Activated T-helper 2 cell treated with anti-CD3 and anti-CD28 coated beads, Interferon-gamma antibody, Interleukin-2, Interleukin-4, amounts not matched to agents 10 μg/mL and 5 μg/mL and 100 μg/mL, durations not matched to agents 14 hours and 24 hours and 36 hours (primary cell): ENCODE results near the gene TLE3. TPM values are rescaled to one million over a fixed set of nuclear protein-coding genes. Genes with fewer than 3 reads are reported as not detected.

Experiments
- DNase-seq: peaks from one replicate; pipeline ENCODE4 v3.0.0; 2021; ENCODE audit warnings: low spot score
- H3K27ac Mint-ChIP-seq: one replicate; pipeline ENCODE4 v1.8.0; 2021; ENCODE audit warnings: mixed read lengths
- H3K27me3 Mint-ChIP-seq: one replicate; pipeline ENCODE4 v1.8.0; 2021; ENCODE audit warnings: low read depth, mixed read lengths
- H3K36me3 Mint-ChIP-seq: one replicate; pipeline ENCODE4 v1.8.0; 2021; ENCODE audit warnings: low read depth, mixed read lengths
- H3K4me1 Mint-ChIP-seq: one replicate; pipeline ENCODE4 v1.8.0; 2021; ENCODE audit warnings: low read depth, mixed read lengths
- H3K4me3 Mint-ChIP-seq: one replicate; pipeline ENCODE4 v1.8.0; 2021; ENCODE audit warnings: low read depth, mild to moderate bottlenecking, moderate library complexity, mixed read lengths
- H3K9me3 Mint-ChIP-seq: one replicate; pipeline ENCODE4 v1.8.0; 2021; ENCODE audit warnings: mixed read lengths
- intact Hi-C: fragments of 100-400 bp; cut with micrococcal nuclease; formaldehyde crosslinking; loops from one replicate; pipeline ENCODE4 v1.15.1; 2023
- total RNA-seq: library from RNA; stranded (reverse); gene quantifications from 2 replicates; pipeline ENCODE4 v1.2.3, GENCODE V29; 2022

The TLE3 gene
- total RNA-seq, 1 donor from 2014 or later: 102 TPM

DNA sequence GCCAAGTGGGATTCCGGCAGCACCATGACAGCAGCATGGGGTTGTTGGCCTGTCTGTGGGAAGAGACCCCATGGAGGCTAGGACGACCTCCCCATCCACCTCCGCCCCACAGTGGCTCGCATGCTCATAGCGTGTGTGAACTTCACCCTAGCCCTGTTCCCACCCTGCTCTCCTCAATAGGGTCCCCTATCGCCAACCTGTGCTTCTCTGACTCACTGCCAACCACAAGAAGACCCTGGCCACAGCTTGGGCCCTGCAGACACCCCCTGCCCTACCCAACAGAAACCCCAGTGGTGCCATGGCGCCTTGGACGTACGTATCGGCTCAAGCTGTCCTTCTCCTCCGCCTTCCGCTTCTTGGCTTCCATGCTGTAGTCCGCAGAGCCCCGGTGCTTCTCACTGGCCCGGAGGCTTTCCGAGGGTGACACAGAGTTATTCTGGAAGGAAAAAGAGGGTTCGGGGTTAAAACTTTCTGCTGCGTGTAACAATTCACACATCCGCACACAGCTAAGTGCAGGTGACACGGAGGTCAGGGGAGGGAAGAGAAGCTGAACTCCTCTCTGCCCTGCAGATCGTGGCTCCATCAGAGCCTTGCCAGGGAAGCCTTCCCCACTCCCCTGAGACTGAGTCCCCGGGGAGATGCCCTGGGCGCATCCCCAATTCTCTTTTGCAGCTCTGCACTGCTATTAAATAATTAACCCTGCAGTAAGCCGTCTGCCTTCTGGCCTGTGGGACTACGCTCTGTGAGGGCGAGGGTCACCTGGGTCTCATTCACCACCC, 37.3 kb downstream of the TLE3 start:
- no peak for DNase-seq
- Mint-ChIP-seq H3K36me3 (peaks cover 66% of the 10 kb centered on the region), H3K27me3 (no peaks in the 10 kb centered on the region)

DNA sequence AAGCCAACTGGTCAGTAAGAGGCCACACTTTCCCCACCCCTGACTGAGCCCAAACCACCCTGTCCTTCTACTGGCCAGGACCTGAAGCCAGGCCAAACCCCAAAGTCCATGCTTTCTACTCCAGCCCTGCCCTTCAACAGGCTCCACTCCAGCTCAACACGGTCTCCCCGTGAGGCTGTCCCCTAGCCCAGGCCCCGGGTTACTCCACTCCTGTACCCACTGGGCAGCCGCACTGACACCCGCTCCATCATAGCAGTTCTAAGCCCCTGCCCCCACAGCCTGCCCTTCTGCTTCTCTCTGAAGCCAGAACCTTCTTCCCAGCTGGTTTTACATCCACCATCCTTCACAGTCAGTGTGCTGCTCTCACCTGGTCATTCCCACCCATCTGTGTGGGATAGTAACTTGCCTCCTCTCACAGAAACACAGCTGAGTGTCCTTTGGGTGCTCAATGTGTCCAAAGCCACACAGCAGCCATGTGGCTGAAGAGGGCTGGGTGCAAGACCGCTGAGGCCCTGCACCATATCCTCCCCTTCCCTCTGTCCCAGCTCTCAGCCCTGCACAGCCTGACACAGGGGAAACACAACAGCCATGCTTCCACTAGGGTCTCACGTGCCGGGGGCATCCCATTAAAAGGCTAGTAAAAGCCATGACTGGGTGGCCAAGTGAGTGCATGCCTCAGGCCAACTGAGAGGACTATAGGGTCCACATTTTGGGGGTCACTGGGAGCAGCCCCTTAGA, 38.1 kb downstream of the TLE3 start:
- DNase-seq: no peak
- H3K27me3 Mint-ChIP-seq: no peaks in the 10 kb centered on the region
- H3K4me3 Mint-ChIP-seq: no peak overlapping the region
- H3K36me3 Mint-ChIP-seq: peaks cover 70% of the 10 kb centered on the region
- H3K9me3 Mint-ChIP-seq: no peaks in the 10 kb centered on the region
- no peak overlapping the region for H3K27ac Mint-ChIP-seq
- intact Hi-C loops: no loop called here
- no peaks in the 10 kb centered on the region for H3K4me1 Mint-ChIP-seq

More for the DNA sequence above, 37.3 kb downstream of the TLE3 start:
- intact Hi-C loops: no loop called here
- Mint-ChIP-seq H3K27ac (no peak overlapping the region), H3K4me3 (no peak overlapping the region), H3K9me3 (no peaks in the 10 kb centered on the region), H3K4me1 (no peaks in the 10 kb centered on the region)

DNA sequence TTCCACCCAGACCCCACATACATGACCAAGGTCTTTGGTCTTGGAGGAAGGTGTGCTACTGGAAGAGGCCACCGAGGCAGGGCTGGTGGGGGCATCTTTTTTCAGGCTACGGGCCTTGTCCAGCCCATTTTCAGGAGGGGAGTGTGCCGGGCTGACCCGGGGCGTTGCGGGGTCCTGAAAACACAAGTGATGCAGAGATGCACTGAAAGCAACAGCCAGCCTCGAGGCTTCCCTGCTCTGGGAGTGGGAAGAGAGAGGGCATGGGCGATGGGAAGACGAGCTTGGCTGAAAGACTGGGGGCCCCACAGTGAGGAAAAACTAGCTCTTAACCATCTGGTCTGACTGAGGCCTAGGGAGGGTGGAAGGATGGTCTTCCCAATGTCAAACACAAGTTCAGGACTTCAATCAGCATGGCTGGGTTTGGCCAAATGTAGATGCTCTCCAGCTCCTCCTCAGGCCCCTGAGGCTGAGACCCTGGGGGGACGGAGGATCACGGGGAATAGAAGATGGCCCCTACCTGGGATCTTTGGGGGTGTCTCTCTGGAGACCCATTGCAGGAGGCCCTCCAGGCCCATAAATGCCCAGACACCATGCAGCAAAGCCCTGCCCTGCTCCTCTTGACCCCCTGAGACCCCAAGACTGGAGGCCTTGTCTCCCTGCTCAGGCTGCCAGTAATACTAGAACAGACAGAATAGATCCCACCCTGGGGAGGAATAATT, 38.9 kb downstream of the TLE3 start:
- Mint-ChIP-seq H3K4me3 (no peak overlapping the region), H3K27me3 (no peaks in the 10 kb centered on the region), H3K36me3 (peaks cover 74% of the 10 kb centered on the region), H3K27ac (no peak overlapping the region), H3K4me1 (no peaks in the 10 kb centered on the region), H3K9me3 (no peaks in the 10 kb centered on the region)
- no peak for DNase-seq
- intact Hi-C loops: no loop called here

DNA sequence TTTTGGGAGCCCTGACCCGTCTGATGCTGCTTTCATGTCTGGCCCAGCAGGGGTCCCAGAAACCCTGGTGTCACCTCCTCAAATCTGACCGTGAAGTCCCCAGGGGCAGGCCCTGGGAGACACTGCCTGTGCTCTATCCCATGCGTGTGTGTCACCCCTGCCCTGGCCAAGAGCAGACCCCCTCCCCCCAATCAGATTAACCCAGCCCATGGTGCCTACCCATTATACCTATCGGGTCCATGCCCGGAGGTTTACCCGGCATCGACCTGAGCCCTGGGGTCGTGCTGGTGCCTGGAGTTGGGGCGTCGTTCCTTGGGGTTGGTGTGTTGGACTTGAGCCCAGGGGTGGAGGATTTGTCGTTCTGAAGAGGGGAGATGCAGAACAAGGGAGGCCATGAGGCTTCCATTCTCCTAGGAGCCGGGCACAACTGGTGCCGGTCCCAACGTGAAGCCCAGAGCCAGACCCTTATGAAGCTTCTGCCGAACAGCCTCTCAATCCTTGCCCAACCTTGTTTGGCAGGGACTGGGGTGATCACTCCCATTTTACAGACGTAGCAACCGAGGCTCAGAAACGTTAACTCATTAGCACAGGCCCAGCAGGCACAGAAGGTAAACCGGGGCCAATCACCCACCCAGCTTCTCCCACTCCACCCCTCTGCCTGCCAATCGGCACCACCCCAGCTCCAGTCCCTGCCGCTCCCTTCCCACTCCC, 39.6 kb downstream of the TLE3 start:
- DNase-seq: no peak
- Mint-ChIP-seq H3K4me1 (no peaks in the 10 kb centered on the region), H3K27ac (no peak overlapping the region), H3K27me3 (no peaks in the 10 kb centered on the region), H3K4me3 (no peak overlapping the region), H3K9me3 (no peaks in the 10 kb centered on the region), H3K36me3 (peaks cover 74% of the 10 kb centered on the region)
- intact Hi-C loops: no loop called here

DNA sequence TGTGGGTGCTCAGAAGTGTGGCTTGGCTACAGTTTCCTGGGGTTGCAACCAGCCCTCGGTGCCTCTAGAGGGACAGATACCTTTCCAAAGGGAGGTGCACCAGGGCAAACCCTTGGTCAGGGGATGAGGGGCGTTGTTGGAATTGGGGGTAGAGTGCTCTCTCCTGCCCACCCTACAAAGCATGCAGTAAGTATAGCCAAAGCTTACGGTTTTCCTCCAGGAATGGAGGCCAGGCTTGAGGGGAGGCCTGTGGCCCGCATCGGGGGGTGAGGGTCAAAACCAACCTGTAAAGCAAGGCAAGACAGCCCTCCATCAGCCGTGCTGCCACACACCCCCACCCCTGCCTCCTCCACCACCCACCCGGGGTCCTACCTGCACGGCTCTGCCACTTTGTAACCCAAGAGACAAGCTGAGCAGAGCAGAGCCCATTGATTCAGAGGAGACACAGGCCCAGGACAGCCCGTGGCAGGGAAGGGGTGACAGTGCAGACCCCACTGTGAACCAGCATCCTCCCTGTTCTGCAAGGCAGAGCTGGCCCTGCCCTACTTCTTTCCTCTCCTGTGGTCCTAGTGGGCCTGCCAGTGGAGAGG, 41.5 kb downstream of the TLE3 start:
- intact Hi-C loops: no loop called here
- no peak for DNase-seq
- Mint-ChIP-seq H3K27me3 (no peaks in the 10 kb centered on the region), H3K4me3 (no peak overlapping the region), H3K4me1 (no peaks in the 10 kb centered on the region), H3K27ac (no peak overlapping the region), H3K9me3 (no peaks in the 10 kb centered on the region), H3K36me3 (peaks cover 76% of the 10 kb centered on the region)

DNA sequence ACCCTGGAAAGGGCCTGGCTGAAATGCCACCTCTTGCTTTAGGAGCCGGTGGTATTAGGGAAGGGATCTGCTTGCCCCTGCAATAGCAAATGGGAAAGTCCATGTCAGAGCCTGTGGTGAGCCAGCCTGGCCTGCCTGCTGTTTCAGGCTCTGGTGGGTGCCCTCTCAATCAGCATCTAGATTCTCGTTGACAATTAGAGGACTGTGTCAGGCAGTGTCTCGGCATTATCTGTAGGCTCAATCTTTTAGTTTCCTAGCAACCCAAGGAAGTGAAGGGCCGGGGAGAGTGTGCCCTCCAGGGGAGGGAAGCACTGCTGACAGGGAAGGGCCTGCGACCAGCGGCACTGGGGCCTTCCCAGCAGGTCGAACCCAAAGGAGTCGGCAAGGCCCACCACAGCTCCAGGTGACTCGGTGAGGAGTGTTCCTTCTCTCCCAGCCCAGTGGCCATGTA, 42.1 kb downstream of the TLE3 start:
- Mint-ChIP-seq H3K4me3 (no peak overlapping the region), H3K27ac (no peak overlapping the region), H3K9me3 (no peaks in the 10 kb centered on the region), H3K36me3 (peaks cover 76% of the 10 kb centered on the region), H3K27me3 (no peaks in the 10 kb centered on the region), H3K4me1 (no peaks in the 10 kb centered on the region)
- no peak for DNase-seq
- intact Hi-C loops: no loop called here

DNA sequence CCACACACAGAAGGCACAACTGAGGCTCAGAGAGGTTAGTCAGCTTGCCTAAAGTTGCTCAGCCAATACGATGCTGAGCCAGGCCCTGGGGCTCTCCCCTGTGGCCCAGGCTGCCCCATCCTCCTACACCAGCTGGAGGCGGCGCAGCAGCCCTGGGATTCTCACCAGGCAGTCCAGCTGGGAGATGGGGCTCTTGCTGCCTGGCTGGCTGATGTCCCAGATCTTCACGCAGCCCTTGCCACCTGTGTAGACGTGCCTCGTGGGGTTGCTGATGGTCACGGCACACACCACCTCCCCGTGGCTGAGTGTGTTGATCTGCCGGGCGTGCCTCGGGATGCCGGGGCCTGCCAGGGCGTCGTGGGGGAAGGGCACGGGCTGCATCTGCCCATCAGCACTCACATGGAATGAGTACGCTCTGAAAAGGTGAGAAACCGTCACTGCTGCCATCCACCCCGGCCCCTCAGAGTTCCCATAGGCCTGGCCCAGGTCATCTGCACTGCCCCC, 42.8 kb downstream of the TLE3 start:
- intact Hi-C loops: no loop called here
- Mint-ChIP-seq H3K4me3 (no peak overlapping the region), H3K36me3 (peaks cover 78% of the 10 kb centered on the region), H3K9me3 (no peaks in the 10 kb centered on the region), H3K27ac (no peak overlapping the region), H3K27me3 (no peaks in the 10 kb centered on the region), H3K4me1 (no peaks in the 10 kb centered on the region)
- no peak for DNase-seq

DNA sequence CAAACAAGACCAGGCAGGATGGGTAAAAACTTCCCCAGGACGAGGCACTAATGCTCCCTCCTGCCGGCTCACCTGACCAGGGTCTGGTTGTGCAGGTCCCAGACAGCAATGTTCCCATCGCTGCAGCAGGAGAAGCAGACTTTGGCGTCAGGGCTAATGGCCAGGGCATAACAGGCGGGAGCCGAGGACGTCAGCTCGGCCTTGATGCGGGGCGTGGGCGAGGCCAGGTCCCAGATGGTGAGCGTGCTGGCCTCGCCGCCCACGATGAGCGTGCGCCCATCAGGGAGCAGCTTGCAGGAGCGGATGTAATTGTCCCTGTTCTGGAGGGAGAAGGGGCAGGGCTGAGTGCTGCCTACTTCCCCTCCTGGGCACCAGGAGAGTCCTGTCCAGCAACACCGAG, 43.4 kb downstream of the TLE3 start:
- no peak overlapping the region for H3K4me3 Mint-ChIP-seq
- no peak overlapping the region for H3K27ac Mint-ChIP-seq

DNA sequence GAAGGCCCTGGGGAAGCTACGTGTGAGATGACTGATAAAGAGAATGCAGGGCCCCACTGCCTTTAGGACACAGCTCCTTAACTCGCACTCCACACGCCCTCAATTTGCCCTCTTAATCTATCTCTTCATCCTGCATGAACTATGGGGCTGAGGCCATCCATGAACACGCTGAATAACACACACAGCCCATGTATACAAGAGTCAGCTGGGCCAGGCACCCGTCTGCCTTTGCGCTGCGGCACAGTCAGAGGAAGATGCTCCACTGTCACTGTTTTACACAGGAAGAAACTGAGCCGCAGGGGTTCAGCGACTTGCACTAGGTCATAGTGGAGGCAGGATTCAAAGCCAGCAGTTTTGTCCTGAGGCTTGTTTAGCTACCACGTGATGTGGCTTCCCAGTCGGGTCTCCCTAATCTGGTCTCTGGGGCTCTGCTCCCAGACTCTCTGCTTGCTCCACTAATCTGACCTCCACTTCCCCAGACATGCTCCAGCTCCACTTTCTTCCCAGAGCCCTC, 43.9 kb downstream of the TLE3 start:
- H3K27me3 Mint-ChIP-seq: no peaks in the 10 kb centered on the region
- no peaks in the 10 kb centered on the region for H3K9me3 Mint-ChIP-seq
- peaks cover 78% of the 10 kb centered on the region for H3K36me3 Mint-ChIP-seq
- DNase-seq: no peak
- intact Hi-C loops: no loop called here
- H3K4me3 Mint-ChIP-seq: no peak overlapping the region
- no peaks in the 10 kb centered on the region for H3K4me1 Mint-ChIP-seq
- H3K27ac Mint-ChIP-seq: no peak overlapping the region

More for the DNA sequence above, 43.4 kb downstream of the TLE3 start:
- H3K36me3 Mint-ChIP-seq: peaks cover 78% of the 10 kb centered on the region
- no peaks in the 10 kb centered on the region for H3K27me3 Mint-ChIP-seq
- intact Hi-C loops: no loop called here
- DNase-seq: no peak
- H3K9me3 Mint-ChIP-seq: no peaks in the 10 kb centered on the region
- no peaks in the 10 kb centered on the region for H3K4me1 Mint-ChIP-seq

DNA sequence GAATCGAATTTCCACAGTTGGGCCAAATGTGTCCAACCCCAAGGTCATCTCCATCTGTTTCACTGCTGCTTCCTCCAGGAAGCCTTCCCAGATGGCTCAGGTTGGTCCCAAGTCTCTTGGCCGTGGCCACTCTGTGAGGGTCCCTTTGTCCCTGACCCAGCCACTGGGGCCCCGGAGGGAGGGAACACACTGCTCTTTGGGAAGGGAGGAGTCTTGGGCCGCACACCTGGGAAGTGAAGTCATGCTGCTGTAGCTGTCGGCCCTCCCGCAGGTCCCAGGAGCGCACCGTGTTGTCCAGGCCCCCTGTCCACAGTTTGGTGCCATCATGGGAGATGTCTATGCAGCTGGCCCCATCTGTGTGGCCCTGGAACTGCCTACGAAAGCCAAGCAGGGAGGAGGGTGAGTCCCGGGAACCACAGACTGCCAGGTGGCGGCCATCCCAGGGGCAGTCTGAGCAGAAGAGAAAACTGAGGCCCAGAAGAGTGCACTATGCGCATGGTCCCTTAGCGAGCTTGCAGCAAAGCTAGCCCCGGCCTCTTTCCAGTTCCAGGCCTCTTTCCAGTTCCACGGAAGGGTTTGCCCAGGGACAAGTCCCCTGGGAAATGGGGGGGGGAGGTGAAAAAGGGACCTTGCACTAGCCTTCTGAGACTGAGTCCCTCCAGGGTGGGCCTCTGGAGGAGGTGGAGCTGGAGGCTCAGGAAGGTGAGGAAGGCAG, 44.6 kb downstream of the TLE3 start:
- Mint-ChIP-seq H3K36me3 (peaks cover 73% of the 10 kb centered on the region), H3K4me3 (no peak overlapping the region), H3K9me3 (no peaks in the 10 kb centered on the region), H3K4me1 (no peaks in the 10 kb centered on the region), H3K27ac (no peak overlapping the region), H3K27me3 (no peaks in the 10 kb centered on the region)
- intact Hi-C loops: no loop called here
- DNase-seq: no peak

DNA sequence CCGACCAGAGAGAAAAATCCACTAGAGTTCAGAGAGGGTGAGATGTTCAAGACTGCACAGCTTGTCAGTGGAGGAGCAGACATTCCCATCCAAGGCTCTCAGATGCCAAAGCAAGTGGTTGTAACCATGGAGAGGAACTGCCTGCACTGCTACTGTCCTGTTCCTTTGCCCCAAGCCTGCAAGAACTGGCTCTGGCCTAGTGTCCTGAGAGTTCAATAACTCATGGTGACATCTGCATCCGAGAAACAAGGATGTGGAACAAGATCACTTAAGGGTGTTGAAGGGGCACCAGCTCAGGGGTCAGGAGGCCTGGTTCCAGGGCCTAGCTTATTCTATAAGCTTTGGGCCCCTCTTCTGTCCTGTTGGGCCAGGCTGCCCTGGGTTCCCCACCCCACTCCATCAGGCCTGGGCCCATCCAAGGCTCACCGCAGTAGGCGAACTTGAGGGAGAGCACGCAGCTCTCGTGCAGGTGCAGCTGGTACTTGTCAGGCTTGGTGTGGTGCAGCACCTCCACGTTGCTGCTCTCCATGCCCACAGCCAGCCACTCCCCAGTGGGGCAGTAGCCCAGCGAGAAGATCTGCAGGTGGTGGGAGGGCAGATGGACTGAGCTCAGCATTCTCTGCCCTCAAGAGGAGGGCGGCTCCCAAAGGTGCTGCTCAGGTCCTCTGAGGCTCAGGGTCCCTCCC, 45.6 kb downstream of the TLE3 start:
- Mint-ChIP-seq H3K9me3 (no peaks in the 10 kb centered on the region), H3K4me3 (no peak overlapping the region), H3K27ac (no peak overlapping the region), H3K4me1 (no peaks in the 10 kb centered on the region), H3K36me3 (peaks cover 65% of the 10 kb centered on the region), H3K27me3 (no peaks in the 10 kb centered on the region)
- no peak for DNase-seq
- intact Hi-C loops: no loop called here
